Measurements from ENCODE around the gene BPIFA3. TPM values are rescaled to one million over a fixed set of nuclear protein-coding genes. Genes with fewer than 3 reads are reported as not detected.
"Not testable (repeated sequence)": the region's sequence is repeated elsewhere in the genome, so short reads cannot be mapped to it uniquely, and the experiment has no call there.

BPIFA3 gene
- not detected in 2 replicates for total RNA-seq (2014; rRNA removed)
- not detected for polyA plus RNA-seq (2012)

DNA sequence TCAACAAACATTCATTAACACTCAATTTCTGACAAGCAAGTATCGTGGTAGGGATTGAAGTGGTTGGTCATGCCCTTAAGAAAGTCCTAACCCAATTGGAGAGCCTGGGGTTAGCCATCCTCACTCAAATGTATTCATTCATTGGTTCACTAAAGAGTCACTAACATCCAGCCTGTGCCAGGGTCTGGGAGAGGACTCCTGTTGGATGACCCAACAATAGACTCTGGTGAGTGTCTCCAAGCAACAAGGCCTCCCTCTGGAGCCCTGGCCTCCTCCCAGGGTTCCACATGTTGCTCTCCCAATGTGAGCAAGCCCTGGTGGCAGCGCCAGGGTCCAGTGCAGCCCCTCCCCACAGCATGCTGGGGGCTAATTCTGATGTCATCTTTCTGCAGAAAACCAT lies at the start of gene BPIFA3:
BPIFA3 (plus strand) TSS at position 301 of the 400 bp plus-strand sequence. CDS start 185 bp downstream, outside the sequence.
- no peak for DNase-seq (ENCODE audit: low read depth)

DNA sequence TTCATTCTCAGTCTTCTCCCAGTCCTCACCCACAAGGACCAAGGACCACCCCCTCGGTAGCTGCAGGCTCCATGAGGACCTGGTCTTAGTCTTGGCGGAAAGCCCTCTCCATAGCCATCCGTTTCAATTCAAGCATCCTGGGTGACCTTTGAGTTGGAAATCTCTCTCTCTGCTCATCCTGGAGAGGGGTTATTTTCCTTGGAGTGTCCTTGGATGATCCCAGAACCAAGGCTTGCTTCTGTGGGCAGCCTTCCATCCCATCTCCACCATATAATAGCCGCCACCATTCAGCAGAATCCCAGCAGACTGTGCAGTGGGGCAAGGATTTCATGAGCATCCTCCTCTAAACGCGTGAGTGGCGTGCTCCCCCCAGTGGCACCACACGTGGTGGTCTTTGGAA lies 49.3 kb upstream of the BPIFA3 start, which contains the start of gene BPIFA2:
BPIFA2 (plus strand) TSS at position 301 of the 400 bp plus-strand sequence. CDS start 987 bp downstream, outside the sequence.
- DNase-seq (ENCODE audit: low read depth): no peak

DNA sequence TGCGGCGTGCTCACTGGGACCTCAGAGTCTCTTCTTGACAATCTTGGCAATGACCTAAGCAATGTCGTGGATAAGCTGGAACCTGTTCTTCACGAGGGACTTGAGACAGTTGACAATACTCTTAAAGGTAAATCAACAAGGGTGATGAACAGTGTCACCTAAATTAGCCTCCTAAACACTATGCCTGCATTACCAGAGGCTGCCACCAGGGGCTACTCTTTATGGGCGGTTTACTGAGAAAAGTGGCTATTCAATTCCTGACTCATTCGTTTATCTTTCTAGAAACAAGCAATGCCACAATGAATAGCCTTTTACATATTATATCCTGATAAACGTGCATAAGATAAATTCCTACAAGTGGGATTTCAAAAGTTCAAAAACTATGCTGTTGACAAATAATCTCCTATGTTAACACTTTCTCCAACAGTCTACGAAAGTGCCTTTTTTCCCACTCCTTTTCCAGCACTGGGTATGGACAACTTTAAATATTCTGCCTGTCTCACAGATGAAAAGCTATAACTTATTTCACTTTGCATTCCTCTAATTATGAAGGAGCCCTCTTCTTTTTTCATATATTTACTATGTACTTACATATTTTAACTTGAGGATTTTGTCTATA lies 47.9 kb upstream of the BPIFA3 start:
- DNase-seq (ENCODE audit: low read depth): peak; percentile 1

DNA sequence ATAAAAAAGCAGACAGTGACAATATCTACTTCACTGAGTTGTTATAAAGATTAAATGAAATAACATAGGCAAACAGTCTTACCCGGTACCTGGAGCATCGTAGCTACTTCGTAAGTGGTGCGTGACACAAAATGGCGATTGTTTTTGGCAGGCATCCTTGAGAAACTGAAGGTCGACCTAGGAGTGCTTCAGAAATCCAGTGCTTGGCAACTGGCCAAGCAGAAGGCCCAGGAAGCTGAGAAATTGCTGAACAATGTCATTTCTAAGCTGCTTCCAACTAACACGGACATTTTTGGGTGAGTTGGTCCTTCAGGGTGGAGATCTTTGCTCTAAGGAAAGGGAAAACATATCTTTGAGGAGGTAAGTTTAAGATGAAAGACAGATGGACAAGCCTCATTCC lies 44.4 kb upstream of the BPIFA3 start:
- no peak for DNase-seq (ENCODE audit: low read depth)

DNA sequence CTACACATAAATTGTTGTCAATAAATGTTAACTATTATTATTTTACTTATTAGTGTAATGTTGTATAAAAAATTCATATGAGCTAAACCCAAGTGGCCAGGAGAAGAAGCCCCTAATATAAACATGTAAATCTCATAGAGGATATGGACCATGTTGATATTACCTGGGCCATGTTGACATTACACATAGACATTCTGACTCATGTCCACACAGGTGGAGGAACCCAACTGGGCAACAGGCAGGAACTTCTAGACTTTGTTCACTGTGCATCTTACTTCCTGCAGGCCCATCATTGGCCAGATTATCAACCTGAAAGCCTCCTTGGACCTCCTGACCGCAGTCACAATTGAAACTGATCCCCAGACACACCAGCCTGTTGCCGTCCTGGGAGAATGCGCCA lies 42.0 kb upstream of the BPIFA3 start:
- DNase-seq (ENCODE audit: low read depth): no peak

DNA sequence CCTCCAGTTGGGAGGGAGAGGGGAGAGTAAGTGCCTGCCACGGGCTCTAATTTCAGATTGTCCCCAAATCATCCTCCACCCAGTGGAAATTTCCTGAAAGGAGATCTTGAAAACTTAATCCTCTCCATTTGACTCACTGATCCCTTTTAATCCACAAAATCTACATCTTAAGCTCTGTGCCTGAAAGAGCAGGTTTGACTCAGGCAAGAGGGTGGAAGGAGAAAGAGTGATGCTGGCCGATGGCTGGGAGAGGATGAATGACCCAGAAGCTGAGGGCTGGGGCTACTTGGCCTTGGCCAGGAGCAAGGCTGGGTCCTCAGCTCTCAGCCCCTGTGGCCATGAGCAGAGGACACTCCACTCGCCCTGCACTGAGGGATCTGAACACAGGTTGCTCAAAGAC lies 41.1 kb upstream of the BPIFA3 start:
- no peak for DNase-seq (ENCODE audit: low read depth)

DNA sequence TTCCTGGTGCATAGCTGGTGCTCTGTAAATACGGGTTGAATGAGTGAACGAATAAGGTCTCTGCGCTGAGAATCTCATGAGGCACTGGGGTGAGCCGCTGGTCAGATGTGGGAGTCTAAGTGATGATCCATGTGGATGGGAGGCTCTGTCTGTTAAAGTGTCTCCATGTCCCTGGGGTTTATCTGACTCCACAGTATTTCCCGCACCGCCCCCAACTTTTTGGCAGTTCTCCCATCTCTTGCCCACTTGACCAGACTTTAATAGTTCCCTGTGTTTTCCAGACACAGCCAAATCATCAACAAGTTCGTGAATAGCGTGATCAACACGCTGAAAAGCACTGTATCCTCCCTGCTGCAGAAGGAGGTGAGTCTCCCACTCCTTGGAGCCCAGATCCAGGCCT lies 39.3 kb upstream of the BPIFA3 start:
- DNase-seq (ENCODE audit: low read depth): no peak

DNA sequence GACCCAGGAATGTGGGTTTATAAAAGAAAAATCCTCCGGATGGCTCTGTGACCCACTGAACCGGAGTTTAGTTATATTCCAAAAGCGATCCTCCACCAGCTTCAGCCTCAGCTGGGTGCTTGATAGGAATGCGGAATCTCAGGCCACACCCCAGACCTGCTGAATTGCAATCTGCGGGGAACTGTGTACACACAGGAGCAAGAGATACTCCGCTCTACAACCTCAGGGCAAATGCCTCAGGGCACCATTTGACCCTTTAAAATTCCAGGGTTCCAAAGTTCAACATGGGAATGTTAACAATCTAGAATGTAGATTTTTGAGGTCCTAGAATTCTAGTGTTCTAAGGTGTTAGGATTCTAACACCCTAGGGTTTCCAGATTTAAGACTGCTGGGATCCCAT lies 38.4 kb upstream of the BPIFA3 start:
- no peak for DNase-seq (ENCODE audit: low read depth)

DNA sequence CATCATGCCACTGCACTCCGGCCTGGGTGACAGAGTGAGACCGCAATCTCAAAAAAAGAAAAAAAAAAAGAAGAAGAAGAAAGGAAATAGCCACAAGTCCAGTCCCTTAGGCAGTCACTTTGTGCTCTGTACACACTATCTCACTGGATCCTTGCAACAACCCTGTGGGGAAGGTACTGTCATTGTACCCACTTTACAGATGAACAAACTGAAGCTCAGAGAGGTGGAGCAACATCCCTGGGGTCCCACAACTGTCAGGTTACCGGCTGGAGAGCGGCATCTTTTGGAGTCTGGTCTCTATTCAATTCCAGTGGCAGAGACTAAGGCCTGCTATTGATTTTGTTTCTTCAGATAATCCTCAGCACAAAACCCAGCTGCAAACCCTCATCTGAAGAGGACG lies 37.0 kb upstream of the BPIFA3 start:
- DNase-seq (ENCODE audit: low read depth): no peak

DNA sequence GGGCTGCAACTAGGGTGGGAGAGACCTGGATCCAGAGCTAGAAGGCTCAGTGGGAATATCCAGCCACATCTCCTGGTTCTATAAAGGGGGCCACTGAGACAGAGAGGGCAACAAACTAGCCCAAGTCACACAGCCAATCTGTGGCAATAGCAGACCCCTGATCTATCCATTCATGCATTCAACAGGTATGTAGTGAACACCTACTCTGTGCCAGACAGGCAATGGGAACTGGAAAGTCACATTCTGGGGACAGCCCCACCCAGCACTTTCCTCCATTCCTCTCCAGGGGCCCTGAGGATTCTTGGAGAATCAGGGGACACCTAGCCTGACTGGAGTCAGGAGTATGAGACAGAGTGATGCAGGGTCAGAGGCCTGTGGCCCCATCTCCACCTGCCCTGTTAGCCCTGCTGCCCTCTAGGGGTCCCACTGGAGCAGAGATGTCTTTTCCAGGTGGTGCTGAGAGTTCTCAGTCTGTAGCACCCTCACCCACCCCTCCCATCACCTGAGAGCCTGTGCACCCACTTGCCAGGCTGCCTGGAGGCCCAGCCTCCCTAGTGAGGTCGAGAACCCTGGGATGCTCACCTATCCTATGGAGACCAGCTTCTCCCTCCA lies 35.6 kb upstream of the BPIFA3 start:
- DNase-seq (ENCODE audit: low read depth): no peak

DNA sequence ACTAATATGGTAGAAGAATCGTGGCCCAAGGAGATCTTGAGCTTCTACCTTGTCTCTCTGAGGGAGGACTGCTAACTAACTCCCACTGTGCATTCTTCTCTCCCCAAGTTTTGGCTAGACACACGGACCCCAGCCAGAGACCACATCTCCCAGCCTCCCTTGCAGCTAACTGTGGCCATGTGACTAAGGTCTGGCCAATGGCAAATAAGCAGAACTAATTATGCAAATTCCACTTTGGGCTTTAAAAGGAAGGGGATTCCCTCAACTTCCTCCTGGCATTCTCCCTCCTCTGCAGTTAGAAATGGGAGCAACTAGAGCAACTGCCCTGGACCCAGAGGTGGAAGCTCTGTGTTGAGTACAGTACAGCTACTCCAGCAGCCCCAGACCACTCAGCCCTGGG lies 33.8 kb upstream of the BPIFA3 start:
- no peak for DNase-seq (ENCODE audit: low read depth)

DNA sequence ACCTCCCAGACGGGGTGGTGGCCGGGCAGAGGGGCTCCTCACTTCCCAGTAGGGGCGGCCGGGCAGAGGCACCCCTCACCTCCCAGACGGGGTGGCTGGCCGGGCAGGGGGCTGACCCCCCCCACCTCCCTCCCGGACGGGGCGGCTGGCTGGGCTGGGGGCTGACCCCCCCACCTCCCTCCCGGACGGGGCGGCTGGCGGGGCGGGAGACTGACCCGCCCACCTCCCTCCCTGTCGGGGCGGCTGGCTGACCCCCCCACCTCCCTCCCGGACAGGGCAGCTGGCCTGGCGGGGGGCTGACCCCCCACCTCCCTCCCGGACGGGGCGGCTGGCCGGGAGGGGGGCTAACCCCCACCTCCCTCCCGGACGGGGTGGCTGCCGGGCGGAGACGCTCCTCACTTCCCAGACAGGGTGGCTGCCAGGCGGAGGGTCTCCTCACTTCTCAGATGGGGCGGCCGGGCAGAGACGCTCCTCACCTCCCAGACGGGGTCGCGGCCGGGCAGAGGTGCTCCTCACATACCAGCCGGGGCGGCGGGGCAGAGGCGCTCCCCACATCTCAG lies 32.0 kb upstream of the BPIFA3 start:
- not testable (repeated sequence) for DNase-seq (ENCODE audit: low read depth)

DNA sequence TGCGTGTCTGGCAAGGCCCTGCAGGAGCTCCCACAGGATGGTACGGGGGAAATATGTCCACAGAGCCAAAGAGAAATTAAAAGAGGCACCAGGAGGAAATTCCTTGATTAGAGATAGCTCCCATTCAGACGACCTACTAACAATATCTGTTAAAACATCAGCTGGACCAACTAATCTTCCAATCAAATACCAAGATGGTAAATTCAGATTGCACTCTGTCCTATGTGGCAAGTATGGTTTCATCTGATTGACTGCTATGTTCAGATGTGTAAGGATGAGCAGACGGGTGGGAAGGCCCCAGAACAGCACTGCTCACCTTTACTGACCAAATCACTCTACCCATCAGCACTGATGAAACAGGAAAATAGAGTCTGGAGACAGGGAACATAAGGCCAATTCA lies 29.7 kb upstream of the BPIFA3 start:
- no peak for DNase-seq (ENCODE audit: low read depth)

DNA sequence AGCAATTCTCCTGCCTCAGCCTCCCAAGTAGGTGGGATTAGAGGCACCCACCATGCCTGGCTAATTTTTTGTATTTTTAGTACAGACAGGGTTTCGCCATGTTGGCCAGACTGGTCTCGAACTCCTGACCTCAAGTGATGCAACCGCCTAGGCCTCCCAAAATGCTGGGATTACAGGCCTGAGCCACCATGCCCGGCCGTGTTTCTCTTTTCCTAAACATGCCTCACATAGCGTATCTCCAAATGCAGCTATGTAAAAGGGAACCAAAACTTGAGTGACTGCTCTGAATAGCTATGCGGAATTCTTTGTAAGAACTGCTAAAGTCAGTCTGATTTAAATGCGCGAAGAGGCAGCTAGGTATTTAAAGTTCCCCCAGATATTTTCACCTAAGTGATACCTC lies 28.7 kb upstream of the BPIFA3 start:
- no peak for DNase-seq (ENCODE audit: low read depth)

DNA sequence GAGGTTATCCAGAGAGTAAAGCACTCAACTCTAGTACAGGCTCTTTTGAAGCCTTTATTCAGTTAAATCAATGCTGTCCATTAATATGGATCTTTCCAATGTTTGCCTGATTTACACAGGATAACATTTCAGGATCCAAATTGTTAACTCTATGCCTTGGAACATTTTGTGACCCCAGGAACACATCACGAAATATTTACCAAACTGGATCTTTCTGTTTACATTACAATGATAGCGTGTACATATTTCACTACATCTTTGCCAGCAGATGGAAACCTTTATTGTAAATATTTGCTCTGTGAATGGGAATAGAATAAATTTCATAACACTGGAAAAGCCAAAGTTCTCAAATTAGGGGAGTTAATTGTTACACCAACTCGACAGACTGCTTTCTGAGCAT lies 25.7 kb upstream of the BPIFA3 start:
- DNase-seq (ENCODE audit: low read depth): no peak

DNA sequence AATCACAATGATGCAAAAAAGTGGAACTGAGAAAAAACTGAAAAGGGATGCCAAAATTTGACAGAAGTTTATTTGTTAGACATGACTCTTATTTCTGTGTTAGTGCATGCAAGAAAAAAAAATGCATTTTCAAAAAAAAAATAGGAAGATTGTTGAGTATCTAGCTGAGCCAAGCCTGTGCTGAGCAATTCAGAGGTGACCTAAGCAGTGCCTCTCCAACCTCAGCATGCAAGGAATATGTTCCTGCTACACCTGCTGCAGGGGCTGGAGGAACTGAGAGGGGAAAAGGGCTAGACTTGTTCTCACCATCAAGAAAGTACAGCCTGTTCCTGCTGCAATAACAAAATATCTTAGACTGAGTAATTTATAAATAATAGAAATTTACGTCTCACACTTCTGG lies 25.2 kb upstream of the BPIFA3 start:
- no peak for DNase-seq (ENCODE audit: low read depth)

DNA sequence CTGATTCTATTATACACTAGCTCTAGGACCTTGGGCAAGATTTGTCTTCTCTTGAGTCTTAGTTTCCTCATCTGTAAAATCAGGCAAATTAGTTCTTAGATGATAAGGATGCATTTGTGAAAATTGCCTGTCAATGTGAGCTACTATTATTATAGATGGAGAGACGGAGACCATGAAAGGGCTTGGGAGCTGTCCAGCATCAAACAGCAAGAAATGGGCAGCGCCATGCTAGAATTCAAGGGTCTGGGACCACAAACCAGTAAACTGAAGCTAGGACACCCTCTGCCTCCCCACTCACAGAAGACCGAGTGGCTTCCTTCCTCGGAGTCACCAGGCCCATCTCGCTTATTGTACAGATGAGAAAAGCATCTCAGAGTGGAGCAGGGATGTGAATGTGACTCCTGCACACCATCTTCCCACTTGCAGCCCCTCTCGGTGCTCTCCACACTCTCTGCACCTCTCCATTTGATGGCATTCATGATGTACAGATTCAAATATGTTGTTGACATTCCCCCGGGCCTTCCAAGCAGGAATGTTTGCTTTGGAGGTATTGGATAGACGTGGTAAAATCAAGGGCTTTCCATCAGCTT lies 24.1 kb upstream of the BPIFA3 start:
- DNase-seq (ENCODE audit: low read depth): no peak

DNA sequence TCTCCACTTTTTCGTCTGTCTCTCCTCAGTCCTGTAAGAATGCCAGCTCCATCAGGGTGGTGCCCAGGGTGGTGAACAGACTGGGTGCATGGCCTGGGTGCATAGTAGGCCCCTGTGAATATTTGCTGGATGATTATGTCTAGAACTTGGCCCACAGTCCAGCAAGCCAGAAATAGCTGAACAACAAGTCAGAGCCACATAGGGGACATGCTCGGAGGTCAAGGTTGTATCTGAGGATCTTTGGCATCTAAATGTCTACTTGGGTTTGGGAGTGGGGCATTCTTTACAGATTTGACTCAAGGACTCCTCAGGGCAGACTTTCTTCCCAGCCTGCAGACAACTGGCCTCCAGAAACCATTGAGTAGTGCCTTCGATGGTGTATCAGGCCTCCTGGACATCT lies 18.1 kb upstream of the BPIFA3 start:
- no peak for DNase-seq (ENCODE audit: low read depth)

DNA sequence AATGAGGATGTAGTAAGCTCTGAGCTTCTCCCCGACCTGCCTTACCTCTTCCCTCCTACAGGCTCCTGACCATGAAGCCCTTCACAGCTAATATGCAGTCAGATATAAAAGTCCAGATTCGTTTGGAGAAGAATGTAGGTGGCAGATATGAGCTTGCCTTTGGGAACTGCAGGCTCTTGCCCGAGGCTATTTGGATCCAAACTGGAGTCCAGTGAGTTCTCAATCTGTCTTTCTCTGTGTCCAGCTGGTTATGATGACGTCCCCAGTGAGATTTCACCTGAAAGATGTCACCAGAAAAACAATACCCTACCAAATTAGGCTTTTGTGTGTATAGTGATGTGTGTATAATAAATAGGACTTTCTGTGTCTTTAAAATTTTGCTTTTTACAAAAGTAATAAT lies 14.7 kb upstream of the BPIFA3 start:
- no peak for DNase-seq (ENCODE audit: low read depth)

DNA sequence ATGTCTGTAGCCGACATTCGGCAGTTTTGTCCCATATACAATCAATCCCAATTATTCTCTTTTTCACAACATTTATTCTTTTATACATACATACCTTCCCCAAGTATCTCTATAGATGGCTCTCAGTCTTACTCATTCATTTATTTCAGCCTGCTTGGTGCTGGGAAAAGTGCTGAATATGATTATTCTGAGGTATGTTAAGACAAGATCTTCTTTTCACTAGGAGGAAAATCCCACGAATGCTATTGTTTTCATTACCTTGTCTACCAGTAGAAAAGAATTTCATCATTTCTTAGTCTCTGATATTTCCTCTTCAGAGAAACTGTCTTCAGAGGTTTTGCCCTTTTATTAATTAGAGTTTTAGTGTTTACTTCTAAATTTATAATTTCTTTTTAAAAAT lies 13.7 kb upstream of the BPIFA3 start:
- DNase-seq (ENCODE audit: low read depth): no peak

DNA sequence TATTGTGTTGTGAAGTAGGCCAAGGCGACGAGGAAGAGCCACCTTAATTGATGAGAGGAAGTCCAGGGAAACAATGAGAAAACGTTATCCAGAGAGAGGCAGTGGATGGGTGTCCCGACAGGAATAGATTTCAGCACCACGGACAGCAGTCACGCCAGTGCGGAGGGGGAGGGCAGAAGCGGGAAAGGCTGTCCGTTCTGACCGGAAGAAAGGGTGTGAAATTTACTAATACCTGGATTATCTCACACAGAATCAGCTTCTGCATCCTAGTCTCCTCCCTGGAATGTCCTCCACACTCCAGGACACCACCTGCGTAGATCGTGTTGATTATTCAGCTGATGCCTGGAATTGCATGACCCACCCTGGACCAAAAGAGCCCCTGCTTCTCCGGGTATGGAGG lies 7.4 kb upstream of the BPIFA3 start:
- peak; percentile 47 for DNase-seq (ENCODE audit: low read depth)

DNA sequence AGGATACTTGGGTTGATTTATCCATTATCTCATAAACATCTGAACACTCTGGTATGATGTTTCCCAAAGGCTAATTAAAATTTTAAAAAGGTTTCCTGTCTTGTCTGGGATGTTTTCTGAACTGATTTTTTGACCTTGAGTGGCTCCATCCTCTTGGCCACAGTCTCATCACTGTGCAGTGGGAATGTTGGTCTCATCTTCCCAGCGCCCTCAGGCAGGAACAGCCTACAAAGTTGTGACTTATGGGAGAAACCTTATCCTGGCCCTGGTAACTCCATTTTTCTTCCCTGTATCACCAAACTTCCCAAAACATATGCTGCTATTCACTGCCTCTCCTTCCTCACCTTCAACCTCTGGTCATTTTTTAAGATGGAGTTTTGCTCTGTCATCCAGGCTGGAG lies 6.8 kb upstream of the BPIFA3 start:
- DNase-seq (ENCODE audit: low read depth): no peak

Data from LHCN-M2 (cell line).